ENCODE results near the gene BTBD7.

- TF ChIP-seq CTCF (IDR thresholded peaks at IDR 0.05; ENCODE audit: low read length), result no peak
- TF ChIP-seq EZH2 (optimal IDR thresholded peaks at IDR 0.05; ENCODE audit: low read depth, low read length), result no peak
Observed at GRCh38 chr14:93319958-93320357, 12.9 kb downstream of the BTBD7 start.

Measured in MM.1S (cell line).